ENCODE measurements around the gene DOLK. TPM values are rescaled to one million over a fixed set of nuclear protein-coding genes. Genes with fewer than 3 reads are reported as not detected.

The DOLK gene
- total RNA-seq, 1 experiment from 2014 or later = 20.1 TPM

- Histone ChIP-seq H3K18ac (ENCODE audit: insufficient read length, low read depth, low read length) (no peak within 1 kb of the TSS), H3K4me2 (ENCODE audit: insufficient read depth, insufficient read length, low read length) (no peak within 1 kb of the TSS)
These were observed 26.9 kb downstream of the DOLK start, which contains the start of gene PHYHD1 for GRCh38 chr9:128920381-128921058. PHYHD1 (plus strand) TSS chr9:128920982; CDS start chr9:128922324, 1,342 bp downstream.

More at GRCh38 chr9:128920381-128921058, 26.9 kb downstream of the DOLK start, which contains the start of gene PHYHD1:
- Histone ChIP-seq H3K14ac (ENCODE audit: insufficient read depth, low read length) (peak within 1 kb of the TSS; percentile 57), H3K4ac (ENCODE audit: low read depth, low read length) (no peak within 1 kb of the TSS), H2BK12ac (ENCODE audit: insufficient read length, low read depth, low read length) (no peak within 1 kb of the TSS), H2AFZ (ENCODE audit: low read length) (no peak within 1 kb of the TSS), H2BK15ac (ENCODE audit: low read depth, low read length) (no peak within 1 kb of the TSS), H3K79me2 (ENCODE audit: insufficient read depth, low read length) (no peaks in the 10 kb centered on the region), H4K20me1 (ENCODE audit: control insufficient read depth, insufficient read depth, insufficient read length) (peaks cover 3% of the 10 kb centered on the region), H3K4me1 (ENCODE audit: insufficient read depth, low read length) (no peaks in the 10 kb centered on the region; the same call in 1 of the 2 replicates), H4K8ac (replicated peaks; ENCODE audit: insufficient read length, low read depth, low read length) (no peak within 1 kb of the TSS), H2BK20ac (ENCODE audit: low read depth, low read length, poor library complexity, severe bottlenecking) (no peak within 1 kb of the TSS), H3K23me2 (ENCODE audit: insufficient read length, low read depth, low read length, poor library complexity, severe bottlenecking) (no peaks in the 10 kb centered on the region), H3K23ac (ENCODE audit: insufficient read length, low read depth, low read length) (no peak within 1 kb of the TSS), H3K9me3 (ENCODE audit: control insufficient read depth, low read depth, low read length) (no peaks in the 10 kb centered on the region), H3K9ac (ENCODE audit: extremely low read depth, insufficient read length, low read length) (no peak within 1 kb of the TSS), H3K56ac (ENCODE audit: insufficient read length, low read depth, low read length) (no peak within 1 kb of the TSS), H4K91ac (ENCODE audit: insufficient read length, low read depth, low read length) (no peak within 1 kb of the TSS), H4K5ac (ENCODE audit: insufficient read length, low read depth, low read length) (peak within 1 kb of the TSS; percentile 16), H3K27ac (ENCODE audit: insufficient read length, low read depth, low read length) (no peak within 1 kb of the TSS), H3T11ph (ENCODE audit: low read length) (no peak within 1 kb of the TSS), H3K79me1 (ENCODE audit: insufficient read depth, low read depth, low read length, poor library complexity, severe bottlenecking) (no peaks in the 10 kb centered on the region), H3K27me3 (ENCODE audit: insufficient read depth, low read length) (no peaks in the 10 kb centered on the region), H2AK5ac (ENCODE audit: insufficient read length, low read length) (no peak within 1 kb of the TSS), H2BK120ac (ENCODE audit: low read depth, low read length, poor library complexity, severe bottlenecking) (no peak within 1 kb of the TSS), H2BK5ac (ENCODE audit: insufficient read length, low read length) (no peak within 1 kb of the TSS)
- Mint-ChIP-seq H3K27me3 (ENCODE audit: low read depth) (no peaks in the 10 kb centered on the region; the same call in 1 of the 2 replicates), H3K27ac (peak within 1 kb of the TSS; percentile 91 to 98 (median 97)), H3K4me3 (peak within 1 kb of the TSS; percentile 79 to 81), H3K4me1 (peaks cover 16 to 17% of the 10 kb centered on the region in 2 experiments), H3K9me3 (no peaks in the 10 kb centered on the region), H3K36me3 (ENCODE audit: insufficient read depth in 1 of 3, low read depth in 3 of 3) (peaks cover 15 to 33% (median 25%) of the 10 kb centered on the region in 3 experiments; a peak in 6 of 7 replicates)
- no CpG with 5 or more reads among the region's 13 CpGs for WGBS (ENCODE audit: extremely low coverage, insufficient read length, low lambda C conversion rate)
- TF ChIP-seq CTCF (conservative IDR thresholded peaks at IDR 0.05) = no peak
- DNase-seq = no peak
